GM19455 (cell line): Measurements from ENCODE around the gene USP5.

Experiments used
- ATAC-seq: cut with Tn5 transposase; IDR thresholded peaks from one replicate; pipeline ENCODE4 v1.9.1; 2021; ENCODE audit not compliant: unreplicated experiment

USP5 gene

GRCh38 chr12:6840761-6841515 lies 11.0 kb upstream of the USP5 start, which contains the start of gene GNB3:
Gene GNB3, plus strand, starts transcription at chr12:6840925. Its CDS starts 363 bp downstream, at chr12:6841288.
- no peak for ATAC-seq

- ATAC-seq = no peak
These were observed 9.9 kb upstream of the USP5 start for GRCh38 chr12:6842075-6842474.

- ATAC-seq = no peak
These were observed 8.6 kb upstream of the USP5 start for GRCh38 chr12:6843118-6843902.

GRCh38 chr12:6845395-6845794 lies 6.6 kb upstream of the USP5 start:
- no peak for ATAC-seq

GRCh38 chr12:6846316-6846869 lies 5.6 kb upstream of the USP5 start:
- ATAC-seq = no peak

GRCh38 chr12:6847676-6848075 lies 4.3 kb upstream of the USP5 start:
- no peak for ATAC-seq

- no peak for ATAC-seq
These were observed 2.5 kb upstream of the USP5 start for GRCh38 chr12:6849427-6849826.

GRCh38 chr12:6849976-6850560 lies 1.9 kb upstream of the USP5 start:
- ATAC-seq = no peak

- no peak for ATAC-seq
These were observed 1.2 kb upstream of the USP5 start for GRCh38 chr12:6850796-6851152.

GRCh38 chr12:6851153-6851920 lies 613 bp upstream of the USP5 start, which contains the start of gene CDCA3:
Gene CDCA3, minus strand, starts transcription at chr12:6851286. Its CDS starts 334 bp downstream, at chr12:6850952.
- peak; percentile 54 for ATAC-seq

GRCh38 chr12:6852651-6853354 lies 853 bp downstream of the USP5 start:
- no peak for ATAC-seq

GRCh38 chr12:6853626-6854025 lies 1.7 kb downstream of the USP5 start:
- no peak for ATAC-seq

- no peak for ATAC-seq
These were observed 2.1 kb downstream of the USP5 start for GRCh38 chr12:6854036-6854435.

- ATAC-seq = no peak
These were observed 3.4 kb downstream of the USP5 start for GRCh38 chr12:6855322-6855721.

GRCh38 chr12:6858799-6859198 lies 6.8 kb downstream of the USP5 start:
- no peak for ATAC-seq

- no peak for ATAC-seq
These were observed 8.2 kb downstream of the USP5 start for GRCh38 chr12:6860116-6860515.

GRCh38 chr12:6860942-6861341 lies 9.0 kb downstream of the USP5 start:
- ATAC-seq = no peak

- no peak for ATAC-seq
These were observed 9.4 kb downstream of the USP5 start for GRCh38 chr12:6861391-6861790.

- no peak for ATAC-seq
These were observed 11.1 kb downstream of the USP5 start for GRCh38 chr12:6863033-6863432.
